COLO668 (cell line): ENCODE measurements around the gene TNN.
A peak's percentile ranks its signal among the peaks of the same experiment; 100 is the strongest.
"Not testable (repeated sequence)": the region's sequence is repeated elsewhere in the genome, so short reads cannot be mapped to it uniquely, and the experiment has no call there.

ENCODE experiments used
- DNase-seq: peaks from one replicate; lab custom pipeline; 2025; ENCODE audit not compliant: unreplicated experiment; lab: John Stamatoyannopoulos, UW

Gene TNN, protein sequence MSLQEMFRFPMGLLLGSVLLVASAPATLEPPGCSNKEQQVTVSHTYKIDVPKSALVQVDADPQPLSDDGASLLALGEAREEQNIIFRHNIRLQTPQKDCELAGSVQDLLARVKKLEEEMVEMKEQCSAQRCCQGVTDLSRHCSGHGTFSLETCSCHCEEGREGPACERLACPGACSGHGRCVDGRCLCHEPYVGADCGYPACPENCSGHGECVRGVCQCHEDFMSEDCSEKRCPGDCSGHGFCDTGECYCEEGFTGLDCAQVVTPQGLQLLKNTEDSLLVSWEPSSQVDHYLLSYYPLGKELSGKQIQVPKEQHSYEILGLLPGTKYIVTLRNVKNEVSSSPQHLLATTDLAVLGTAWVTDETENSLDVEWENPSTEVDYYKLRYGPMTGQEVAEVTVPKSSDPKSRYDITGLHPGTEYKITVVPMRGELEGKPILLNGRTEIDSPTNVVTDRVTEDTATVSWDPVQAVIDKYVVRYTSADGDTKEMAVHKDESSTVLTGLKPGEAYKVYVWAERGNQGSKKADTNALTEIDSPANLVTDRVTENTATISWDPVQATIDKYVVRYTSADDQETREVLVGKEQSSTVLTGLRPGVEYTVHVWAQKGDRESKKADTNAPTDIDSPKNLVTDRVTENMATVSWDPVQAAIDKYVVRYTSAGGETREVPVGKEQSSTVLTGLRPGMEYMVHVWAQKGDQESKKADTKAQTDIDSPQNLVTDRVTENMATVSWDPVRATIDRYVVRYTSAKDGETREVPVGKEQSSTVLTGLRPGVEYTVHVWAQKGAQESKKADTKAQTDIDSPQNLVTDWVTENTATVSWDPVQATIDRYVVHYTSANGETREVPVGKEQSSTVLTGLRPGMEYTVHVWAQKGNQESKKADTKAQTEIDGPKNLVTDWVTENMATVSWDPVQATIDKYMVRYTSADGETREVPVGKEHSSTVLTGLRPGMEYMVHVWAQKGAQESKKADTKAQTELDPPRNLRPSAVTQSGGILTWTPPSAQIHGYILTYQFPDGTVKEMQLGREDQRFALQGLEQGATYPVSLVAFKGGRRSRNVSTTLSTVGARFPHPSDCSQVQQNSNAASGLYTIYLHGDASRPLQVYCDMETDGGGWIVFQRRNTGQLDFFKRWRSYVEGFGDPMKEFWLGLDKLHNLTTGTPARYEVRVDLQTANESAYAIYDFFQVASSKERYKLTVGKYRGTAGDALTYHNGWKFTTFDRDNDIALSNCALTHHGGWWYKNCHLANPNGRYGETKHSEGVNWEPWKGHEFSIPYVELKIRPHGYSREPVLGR (N-terminal part only)

DNA sequence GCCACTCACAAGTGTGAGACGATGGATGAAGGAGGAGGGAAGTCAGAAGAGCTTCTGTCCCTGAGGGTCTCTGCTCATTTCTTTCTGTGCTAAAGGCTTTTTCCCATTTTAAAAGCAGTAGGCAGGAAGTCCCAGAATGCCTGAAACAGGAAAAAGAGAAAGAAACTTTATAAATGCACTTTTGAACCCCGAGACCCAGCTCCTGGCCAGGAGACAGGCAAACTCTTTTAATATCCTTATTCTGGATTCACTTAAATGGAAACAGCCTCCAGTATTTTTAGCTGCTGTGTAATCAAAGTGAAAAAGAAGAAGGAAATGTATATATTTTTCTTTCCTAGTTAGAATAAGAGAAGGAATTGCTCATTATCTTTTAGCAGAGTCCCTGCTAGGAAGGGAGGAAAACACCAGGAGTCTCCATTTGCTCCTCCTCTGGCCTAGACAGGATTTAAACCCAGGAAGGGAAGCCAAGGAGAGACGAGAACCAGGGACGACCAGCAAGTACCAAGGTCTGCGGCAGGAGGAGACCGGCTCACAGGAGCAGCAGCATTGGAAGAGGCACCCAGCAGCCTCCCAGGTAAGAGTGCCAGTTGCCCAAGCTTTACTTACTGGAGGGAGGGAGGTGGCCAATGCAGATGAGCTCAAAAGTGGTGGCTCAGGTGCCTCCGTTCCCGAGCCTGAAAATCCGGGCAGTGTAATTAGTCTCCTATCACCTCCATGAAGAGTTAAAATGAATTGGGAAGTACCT lies at the start of gene TNN:
Gene TNN (plus strand): TSS at position 472 of the 745 bp plus-strand sequence. CDS start 9,586 bp downstream, outside the sequence.
- DNase-seq: no peak

DNA sequence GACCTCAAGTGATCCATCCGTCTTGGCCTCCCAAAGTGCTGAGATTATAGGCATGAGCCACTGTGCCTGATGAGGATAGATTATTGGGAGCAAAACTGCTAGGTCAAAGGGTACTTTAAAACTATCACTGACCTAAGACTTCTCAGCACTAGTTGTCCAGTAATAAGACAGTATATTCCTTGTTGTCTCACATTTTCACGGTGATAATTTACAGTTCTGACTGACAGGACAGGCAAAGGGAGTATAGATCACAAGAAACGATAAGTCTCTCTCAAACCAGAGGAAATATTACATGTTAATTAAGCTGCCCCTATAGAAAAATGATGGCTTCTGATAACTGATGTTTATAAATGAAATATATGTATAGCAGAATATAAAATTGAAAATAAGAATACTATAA lies 48.1 kb upstream of the TNN start:
- no peak for DNase-seq

DNA sequence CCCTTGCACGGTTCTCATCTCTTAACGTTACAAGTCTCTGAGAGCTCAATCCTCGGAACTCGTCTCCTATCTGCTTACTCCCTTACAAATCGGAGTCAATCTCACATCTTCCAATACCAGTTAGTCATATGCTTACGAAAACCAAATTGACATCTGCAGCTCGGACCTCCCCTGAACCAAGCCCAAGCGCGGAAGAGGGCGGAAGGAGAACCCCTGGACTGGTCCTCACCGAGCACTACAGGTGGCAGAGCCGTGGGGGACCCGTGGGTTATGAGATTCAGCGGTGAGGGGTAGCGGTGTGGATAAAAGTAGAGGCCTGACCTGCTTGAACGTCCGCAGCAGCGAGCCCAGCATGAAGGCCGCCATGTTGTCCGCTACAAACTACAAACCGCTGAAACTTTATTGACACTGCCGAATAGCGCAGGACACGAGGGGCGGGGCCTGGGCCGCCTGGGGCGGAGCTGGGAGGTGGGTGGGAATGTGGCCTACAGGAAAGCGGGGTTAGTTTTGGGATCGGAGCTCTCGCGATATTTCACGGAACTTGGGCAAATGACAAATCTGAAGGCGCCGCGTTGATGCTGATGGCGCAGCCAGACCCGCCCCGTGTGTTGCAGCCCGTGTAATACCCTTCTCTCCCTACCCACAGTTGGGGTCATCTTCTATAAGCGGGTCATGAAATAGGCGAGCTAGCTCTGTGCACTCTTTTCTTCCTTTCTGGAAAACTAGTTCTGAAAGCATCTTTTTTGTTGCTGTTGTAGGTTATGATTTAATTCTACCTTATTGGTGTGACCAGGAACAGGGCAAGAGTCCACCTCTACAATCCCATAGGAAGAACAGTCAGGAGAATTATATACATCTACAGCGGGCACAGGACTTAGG lies 44.4 kb upstream of the TNN start, which contains the start of gene MRPS14:
Gene MRPS14 (minus strand): TSS at position 383 of the 879 bp plus-strand sequence. CDS start 17 bp downstream, at position 366.
- peak; percentile 98 for DNase-seq

- DNase-seq: not testable (repeated sequence)
Observed at GRCh38 chr1:175023922-175024242, 43.8 kb upstream of the TNN start.

DNA sequence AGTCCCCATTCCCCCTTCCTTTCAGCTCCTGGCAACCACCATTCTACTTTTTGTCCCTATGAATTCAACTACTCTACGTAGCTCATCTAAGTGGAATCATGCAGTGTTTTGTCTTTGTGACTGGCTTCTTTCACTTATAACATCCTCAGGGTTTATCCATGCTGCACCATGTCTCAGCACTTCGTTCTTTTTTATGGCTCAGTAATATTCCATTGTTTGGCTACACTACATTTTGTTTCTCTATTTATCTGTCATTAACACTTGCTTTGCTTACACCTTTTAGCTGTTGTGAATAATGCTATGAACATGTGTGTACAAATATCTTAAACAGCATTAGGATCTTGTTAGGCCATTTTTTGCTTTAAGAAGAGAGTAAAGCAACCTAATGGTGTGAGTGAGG lies 42.9 kb upstream of the TNN start:
- DNase-seq: no peak

DNA sequence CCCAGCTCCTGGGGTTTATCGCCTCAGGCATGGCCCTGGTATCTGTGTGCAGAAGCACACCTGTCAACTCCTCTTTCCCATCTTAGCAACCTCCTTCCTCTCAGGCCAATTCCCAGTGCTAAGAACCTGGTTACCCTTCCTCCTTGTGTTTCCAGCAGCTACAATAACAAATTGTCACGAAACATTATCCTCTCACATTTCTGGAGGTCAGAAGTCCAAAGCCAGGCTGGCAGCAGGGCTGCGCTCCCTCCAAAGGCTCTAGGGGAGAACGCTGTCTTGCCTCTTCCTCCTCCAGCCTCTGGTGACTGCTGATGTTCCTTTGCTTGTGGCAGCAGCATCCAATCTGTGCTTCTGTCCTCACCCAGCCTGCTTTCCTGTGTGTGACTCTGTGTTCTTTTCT lies 33.7 kb upstream of the TNN start:
- no peak for DNase-seq

GRCh38 chr1:175034775-175035174 lies 32.9 kb upstream of the TNN start:
- DNase-seq: no peak

DNA sequence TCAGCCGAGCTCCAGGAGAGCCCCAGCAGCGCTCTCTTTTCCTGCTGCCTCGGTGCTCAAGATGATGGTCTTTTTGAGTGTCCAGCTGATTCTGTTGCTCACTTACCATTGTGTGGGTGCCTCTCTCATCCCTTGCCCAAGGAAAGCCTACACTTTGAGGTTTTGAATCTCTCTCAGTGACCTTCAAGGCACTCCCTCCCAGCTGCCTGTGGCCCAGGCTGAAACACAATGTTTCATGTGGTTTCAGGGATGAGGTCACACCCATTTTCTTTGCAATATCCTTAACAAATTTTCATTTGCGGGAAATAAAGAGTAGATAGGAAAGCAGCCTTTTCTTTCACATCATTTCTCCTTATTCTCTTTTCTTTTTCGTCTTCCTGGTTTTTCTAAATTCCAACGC lies 31.8 kb upstream of the TNN start:
- no peak for DNase-seq

GRCh38 chr1:175036476-175036875 lies 31.2 kb upstream of the TNN start:
- DNase-seq: no peak

DNA sequence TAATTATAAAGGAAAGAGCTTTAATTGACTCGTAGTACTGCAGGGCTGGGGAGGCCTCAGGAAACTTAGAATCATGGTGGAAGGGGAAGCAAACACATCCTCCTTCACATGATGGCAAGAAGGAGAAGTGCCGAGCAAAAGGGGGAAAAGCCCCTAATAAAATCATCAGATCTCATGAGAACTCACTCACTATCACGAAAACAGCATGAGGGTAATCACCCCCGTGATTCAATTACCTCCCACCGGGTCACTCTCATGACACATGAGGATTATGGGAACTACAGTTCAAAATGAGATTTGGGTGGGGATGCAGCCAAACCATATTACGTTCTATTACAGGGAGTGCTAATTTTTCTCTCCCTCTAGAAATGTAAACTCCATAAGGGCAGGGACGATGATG lies 30.2 kb upstream of the TNN start:
- no peak for DNase-seq

DNA sequence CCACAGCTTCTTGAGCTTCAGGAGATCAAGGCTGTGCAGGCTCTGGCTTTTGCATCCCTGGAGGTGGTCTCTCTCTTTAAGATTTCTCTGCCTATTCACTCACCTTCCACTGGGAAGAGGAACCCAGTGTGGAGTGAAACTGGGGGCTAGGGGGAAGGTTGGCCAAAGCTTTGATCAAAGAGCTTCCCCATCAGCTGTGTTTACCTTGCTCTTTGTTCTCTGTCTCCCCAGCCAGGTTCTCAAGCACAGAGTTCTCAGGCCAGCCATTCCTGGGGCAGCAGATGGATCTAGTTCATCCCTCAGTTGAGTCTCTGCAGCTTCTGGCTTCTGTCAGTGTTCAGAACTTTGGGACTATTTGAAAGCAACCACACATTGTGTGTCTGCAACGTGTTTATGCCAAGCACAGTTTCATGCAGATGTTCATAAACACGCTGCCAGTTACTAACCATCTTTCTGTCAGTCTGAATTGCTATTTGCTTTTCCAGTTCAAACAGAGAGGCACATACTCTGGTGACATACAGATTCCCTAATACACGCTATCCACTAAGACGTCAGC lies 27.2 kb upstream of the TNN start:
- DNase-seq: no peak

- no peak for DNase-seq
Observed at GRCh38 chr1:175042650-175043049, 25.0 kb upstream of the TNN start.

- no peak for DNase-seq
Observed at GRCh38 chr1:175043824-175044223, 23.8 kb upstream of the TNN start.

GRCh38 chr1:175044591-175044990 lies 23.0 kb upstream of the TNN start:
- DNase-seq: not testable (repeated sequence)

DNA sequence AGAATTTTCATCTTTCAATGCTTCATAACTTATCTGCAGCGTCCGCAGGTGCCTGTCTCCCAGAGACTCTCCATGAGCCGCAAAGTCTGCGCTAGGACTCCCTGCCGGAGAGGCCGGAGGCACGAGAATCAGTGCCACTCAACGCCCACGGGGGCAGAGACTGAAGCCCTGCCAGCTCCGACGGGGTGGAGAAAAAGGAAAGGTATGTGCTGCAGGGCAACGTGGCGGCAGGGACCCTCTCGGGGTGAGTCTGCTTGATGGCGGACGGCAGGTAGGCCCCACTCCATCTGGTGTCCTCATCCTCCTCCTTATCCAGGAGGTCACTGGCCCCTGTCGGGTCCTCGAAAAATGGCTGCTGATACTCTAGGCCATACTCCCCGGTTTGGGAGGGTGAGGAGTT lies 22.5 kb upstream of the TNN start:
- DNase-seq: no peak

DNA sequence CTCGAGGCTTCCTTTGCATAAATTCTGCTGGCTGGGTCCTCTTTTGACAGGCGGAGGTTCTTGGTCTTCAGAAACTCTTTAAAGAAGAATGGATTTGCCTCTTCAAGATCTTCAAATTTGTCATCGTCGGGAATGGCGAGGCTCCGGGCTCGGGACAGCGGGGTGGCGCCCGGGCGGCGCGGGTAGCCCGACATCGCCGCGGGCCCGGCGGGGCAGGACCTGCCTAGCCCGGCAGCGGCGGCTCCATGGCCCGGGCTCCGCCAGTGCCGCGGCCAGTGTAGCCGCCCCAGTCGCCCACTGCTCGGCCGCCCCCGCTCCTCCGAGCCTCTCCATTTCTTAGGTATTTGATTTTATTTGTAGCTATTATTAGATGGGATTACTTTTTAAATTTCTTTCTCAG lies 22.1 kb upstream of the TNN start:
- no peak for DNase-seq

- no peak for DNase-seq
Observed at GRCh38 chr1:175050992-175051391, 16.6 kb upstream of the TNN start.

DNA sequence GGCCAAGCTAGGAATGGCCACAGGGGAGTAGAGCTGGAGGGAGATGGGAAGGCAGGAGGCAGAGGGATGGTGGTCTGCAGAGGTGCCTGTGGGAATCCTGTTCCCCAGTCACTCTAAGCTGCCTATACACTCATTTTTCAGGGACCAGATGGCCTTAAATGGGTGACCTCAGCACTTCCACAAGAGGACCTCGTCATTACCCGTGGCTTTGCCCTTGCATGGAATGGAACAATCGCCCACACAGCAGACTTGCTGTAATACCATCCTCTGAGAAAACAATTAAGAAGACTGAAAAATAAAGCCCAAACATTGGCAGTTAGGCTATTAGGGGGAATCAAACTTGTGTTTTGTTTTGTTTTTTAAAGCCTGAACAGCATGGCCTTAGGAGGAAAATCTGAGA lies 12.9 kb upstream of the TNN start:
- DNase-seq: no peak

DNA sequence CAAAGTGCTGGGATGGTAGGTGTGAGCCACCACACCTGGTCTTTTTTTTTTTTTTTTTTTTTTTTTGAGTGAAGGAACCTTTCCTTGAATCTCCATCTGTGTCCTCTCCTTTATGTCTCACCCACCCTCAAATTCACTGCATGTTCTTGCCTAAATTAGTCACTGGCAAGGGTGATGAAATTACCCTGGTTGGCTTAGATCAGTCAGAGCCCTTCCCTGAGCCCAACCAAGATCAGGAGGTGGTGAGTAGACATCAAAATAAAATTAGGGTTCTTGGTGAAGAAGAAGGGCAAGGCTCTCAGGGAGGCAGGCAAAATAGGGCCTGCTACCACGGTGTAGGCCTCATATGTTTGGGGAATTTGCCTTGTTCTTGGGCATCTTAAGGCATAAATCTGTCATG lies 5.3 kb upstream of the TNN start:
- DNase-seq: no peak
